ENCODE results near the gene SEC14L6.
"Not testable (repeated sequence)": the region's sequence is repeated elsewhere in the genome, so short reads cannot be mapped to it uniquely, and the experiment has no call there.

The SEC14L6 gene

DNA sequence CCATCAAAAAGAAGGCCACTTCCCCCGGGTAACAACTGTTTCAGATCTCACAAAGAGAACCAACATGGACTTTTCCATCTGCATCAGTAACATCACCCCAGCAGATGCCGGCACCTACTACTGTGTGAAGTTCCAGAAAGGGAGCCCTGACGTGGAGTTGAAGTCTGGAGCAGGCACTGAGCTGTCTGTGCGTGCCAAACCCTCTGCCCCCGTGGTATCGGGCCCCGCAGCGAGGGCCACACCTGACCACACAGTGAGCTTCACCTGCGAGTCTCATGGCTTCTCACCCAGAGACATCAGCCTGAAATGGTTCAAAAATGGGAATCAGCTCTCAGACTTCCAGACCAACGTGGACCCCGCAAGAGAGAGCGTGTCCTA, 3.7 kb downstream of the SEC14L6 start:
- no peak for DNase-seq (ENCODE audit: low read depth)
- no peak overlapping the region for H3K4me3 ChIP-seq (ENCODE audit: low read depth, low read length)
- TF ChIP-seq MYC (IDR thresholded peaks at IDR 0.05; ENCODE audit: low read depth, low read length) (no peak), POLR2A (IDR thresholded peaks at IDR 0.05; ENCODE audit: extremely low read depth, insufficient read length) (no peak), CTCF (IDR thresholded peaks at IDR 0.05; ENCODE audit: low read depth, low read length) (no peak)
- TF ChIP-seq, protein P1, sequence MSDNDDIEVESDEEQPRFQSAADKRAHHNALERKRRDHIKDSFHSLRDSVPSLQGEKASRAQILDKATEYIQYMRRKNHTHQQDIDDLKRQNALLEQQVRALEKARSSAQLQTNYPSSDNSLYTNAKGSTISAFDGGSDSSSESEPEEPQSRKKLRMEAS (IDR thresholded peaks at IDR 0.05; ENCODE audit: low read depth, low read length): no peak

GRCh38 chr22:30541961-30542810, 4.4 kb downstream of the SEC14L6 start:
- TF ChIP-seq CTCF (IDR thresholded peaks at IDR 0.05; ENCODE audit: low read depth, low read length) (no peak), POLR2A (IDR thresholded peaks at IDR 0.05; ENCODE audit: extremely low read depth, insufficient read length) (no peak), MYC (IDR thresholded peaks at IDR 0.05; ENCODE audit: low read depth, low read length) (no peak)
- TF ChIP-seq, protein P1 (IDR thresholded peaks at IDR 0.05; ENCODE audit: low read depth, low read length): no peak
- H3K4me3 ChIP-seq (ENCODE audit: low read depth, low read length): no peak overlapping the region
- no peak for DNase-seq (ENCODE audit: low read depth)

GRCh38 chr22:30541511-30541910, 5.0 kb downstream of the SEC14L6 start:
- not testable (repeated sequence) for H3K4me3 ChIP-seq (ENCODE audit: low read depth, low read length); DNase-seq (ENCODE audit: low read depth)

GRCh38 chr22:30539368-30539767, 7.2 kb downstream of the SEC14L6 start:
- DNase-seq (ENCODE audit: low read depth): no peak
- no peak overlapping the region for H3K4me3 ChIP-seq (ENCODE audit: low read depth, low read length)
- TF ChIP-seq, protein P1 (IDR thresholded peaks at IDR 0.05; ENCODE audit: low read depth, low read length): no peak
- no peak for TF ChIP-seq POLR2A (IDR thresholded peaks at IDR 0.05; ENCODE audit: extremely low read depth, insufficient read length)
- no peak for TF ChIP-seq CTCF (IDR thresholded peaks at IDR 0.05; ENCODE audit: low read depth, low read length)
- no peak for TF ChIP-seq MYC (IDR thresholded peaks at IDR 0.05; ENCODE audit: low read depth, low read length)

DNA sequence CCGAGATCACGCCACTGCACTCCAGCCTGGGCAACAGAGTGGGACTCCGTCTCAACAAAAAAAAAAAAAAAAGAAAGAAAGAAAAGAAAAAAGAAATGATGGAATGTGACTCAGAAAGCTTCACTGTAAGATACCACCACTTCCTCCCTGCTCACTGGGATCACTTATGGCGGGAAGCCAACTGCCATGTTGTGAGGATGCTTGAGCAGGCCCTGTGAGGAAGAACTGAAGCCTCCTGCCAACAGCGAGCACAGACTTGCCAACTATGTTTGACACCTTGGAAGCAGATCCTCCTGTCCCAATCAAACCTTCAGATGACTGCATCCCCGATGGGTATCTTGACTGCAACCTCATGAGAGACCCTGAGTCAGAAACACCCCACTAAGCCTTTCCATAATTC, 8.3 kb downstream of the SEC14L6 start:
- no peak for DNase-seq (ENCODE audit: low read depth)
- no peak for TF ChIP-seq CTCF (IDR thresholded peaks at IDR 0.05; ENCODE audit: low read depth, low read length)
- no peak overlapping the region for H3K4me3 ChIP-seq (ENCODE audit: low read depth, low read length)

DNA sequence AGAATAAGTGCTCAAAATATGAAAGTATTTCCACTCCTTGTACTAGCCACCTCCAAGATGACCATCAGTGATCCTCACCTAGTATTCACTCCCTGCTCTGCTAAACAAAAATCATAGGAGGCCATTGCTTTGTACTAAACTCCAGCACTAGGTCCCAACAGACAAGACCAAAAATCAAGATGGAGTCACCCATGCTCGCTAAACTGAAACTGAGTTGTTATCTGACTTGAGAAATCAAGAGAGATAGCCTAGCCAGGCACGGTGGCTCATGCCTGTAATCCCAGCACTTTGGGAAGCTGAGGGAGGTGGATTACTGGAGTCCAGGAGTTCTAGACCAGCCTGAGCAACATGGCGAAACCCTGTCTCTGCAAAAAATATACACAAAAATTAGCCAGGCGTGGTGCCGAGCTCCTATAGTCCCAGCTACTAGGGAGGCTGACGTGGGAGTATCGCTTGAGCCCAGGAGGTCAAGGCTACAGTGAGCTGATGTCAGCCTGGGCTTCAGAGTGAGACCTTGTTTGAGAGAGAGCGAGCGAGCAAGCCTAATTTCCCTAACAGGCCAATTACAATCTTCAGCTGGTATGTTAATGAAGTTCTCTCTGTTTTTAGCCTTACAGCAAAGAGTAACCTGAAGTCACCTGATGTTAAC, 9.3 kb downstream of the SEC14L6 start:
- DNase-seq (ENCODE audit: low read depth): no peak
- TF ChIP-seq CTCF (IDR thresholded peaks at IDR 0.05; ENCODE audit: low read depth, low read length): no peak
- TF ChIP-seq, protein P1 (IDR thresholded peaks at IDR 0.05; ENCODE audit: low read depth, low read length): no peak
- no peak for TF ChIP-seq MYC (IDR thresholded peaks at IDR 0.05; ENCODE audit: low read depth, low read length)
- no peak for TF ChIP-seq POLR2A (IDR thresholded peaks at IDR 0.05; ENCODE audit: extremely low read depth, insufficient read length)
- no peak overlapping the region for H3K4me3 ChIP-seq (ENCODE audit: low read depth, low read length)

Data from NB4 (cell line).